Stimulated activated CD8-positive, alpha-beta memory T cell treated with anti-CD3 and anti-CD28 coated beads, Interleukin-12 subunit alpha, Interleukin-12 subunit beta, amount 100 ng/mL, for 4 hours (primary cell): ENCODE data around the gene RIMBP3B.
A peak's percentile ranks its signal among the peaks of the same experiment; 100 is the strongest.
"Not testable (repeated sequence)": the region's sequence is repeated elsewhere in the genome, so short reads cannot be mapped to it uniquely, and the experiment has no call there.

ENCODE experiments used
- DNase-seq: peaks from one replicate; pipeline ENCODE4 v3.0.0-alpha.2; 2020; ENCODE audit warnings: low read depth

RIMBP3B gene

DNA sequence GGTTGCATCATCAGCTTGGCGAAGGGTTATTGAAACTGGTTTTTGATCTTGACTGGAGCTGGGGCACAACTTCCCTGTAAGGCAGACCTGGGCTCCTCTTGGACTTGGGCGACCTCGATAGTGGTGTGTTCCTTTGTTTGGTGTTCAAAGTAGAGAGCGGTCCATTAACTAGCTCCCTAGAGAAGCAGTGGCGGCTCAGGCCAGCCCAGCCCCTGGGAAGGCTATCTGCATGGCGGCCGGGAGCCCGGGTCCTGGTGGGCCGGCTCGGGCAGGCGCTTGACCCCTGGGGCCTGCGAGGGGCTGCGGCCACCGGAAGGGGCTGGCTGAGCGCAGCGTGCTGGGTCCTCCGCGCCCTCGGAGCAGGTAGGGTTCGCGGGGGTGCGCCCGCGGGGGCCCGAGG lies 32.8 kb downstream of the RIMBP3B start:
- not testable (repeated sequence) for DNase-seq

- DNase-seq, result peak; percentile 1
Observed at GRCh38 chr22:21417227-21417746, 33.7 kb downstream of the RIMBP3B start, which contains the start of gene HIC2. TSS of gene HIC2 (plus strand) at chr22:21417371. CDS start at chr22:21442832, 25,461 bp downstream.

- not testable (repeated sequence) for DNase-seq
Observed at GRCh38 chr22:21417853-21418252, 34.3 kb downstream of the RIMBP3B start.

DNA sequence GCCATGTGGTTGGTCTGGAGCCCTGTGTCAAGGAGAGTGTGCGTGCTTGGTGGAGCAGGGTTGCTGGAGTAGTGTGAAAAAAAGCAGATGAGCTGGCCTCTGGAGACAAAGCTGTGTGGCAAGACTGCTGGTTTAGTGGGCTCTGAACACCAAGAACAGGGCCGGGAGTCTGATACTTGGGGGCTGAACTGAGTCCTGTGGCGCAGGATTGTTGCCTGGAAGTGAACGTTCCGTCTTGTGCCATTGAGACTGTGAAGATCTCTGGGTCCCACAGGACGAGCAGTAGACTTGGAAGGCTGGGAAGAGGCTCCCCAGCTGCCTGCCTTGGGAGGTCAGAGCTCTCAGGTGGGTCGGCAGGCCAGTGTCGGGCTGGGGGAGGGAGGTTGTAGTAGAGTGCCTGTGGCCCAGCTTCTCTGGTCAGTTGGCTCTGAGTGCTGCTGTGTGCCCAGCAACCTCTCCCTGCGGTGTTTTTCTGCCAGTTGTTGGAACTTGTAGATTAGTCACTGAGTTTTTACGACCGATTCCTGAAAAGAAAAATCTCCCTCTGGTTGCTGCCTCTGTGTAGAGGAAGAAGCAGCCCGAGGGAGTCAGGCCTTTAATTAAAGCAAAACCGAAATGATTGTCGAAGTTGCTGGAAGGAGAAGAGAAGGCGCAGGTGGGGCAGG lies 35.6 kb downstream of the RIMBP3B start:
- not testable (repeated sequence) for DNase-seq

DNA sequence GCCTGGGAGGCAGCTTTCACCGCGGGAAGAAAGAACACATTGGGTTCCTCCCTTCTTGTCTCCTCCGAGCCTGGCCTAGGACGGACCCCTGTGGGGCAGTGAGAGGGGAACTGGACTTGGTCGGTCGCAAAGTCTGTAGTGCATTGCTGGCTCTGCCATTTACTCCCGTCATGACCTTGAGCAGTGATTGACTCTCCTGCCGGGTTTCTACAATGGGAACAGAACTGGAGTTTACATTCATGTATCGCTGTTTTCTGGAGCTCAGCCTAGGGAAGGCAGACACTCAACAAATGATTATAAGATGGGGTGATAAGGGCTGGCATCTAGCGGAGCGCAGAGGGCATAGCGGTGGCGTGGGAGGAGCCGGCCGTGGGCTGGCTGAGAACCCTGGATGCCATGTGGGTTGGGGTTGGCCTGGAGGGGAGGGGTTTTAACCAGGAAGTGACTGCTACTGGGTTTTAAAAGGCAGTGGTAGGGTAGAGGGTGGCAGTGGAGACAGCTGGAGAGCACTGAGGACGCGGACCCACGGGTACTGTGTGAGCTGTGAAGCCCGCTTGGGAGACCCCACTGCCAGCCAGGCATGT lies 36.7 kb downstream of the RIMBP3B start:
- not testable (repeated sequence) for DNase-seq

GRCh38 chr22:21424084-21424709 lies 40.6 kb downstream of the RIMBP3B start:
- not testable (repeated sequence) for DNase-seq

DNA sequence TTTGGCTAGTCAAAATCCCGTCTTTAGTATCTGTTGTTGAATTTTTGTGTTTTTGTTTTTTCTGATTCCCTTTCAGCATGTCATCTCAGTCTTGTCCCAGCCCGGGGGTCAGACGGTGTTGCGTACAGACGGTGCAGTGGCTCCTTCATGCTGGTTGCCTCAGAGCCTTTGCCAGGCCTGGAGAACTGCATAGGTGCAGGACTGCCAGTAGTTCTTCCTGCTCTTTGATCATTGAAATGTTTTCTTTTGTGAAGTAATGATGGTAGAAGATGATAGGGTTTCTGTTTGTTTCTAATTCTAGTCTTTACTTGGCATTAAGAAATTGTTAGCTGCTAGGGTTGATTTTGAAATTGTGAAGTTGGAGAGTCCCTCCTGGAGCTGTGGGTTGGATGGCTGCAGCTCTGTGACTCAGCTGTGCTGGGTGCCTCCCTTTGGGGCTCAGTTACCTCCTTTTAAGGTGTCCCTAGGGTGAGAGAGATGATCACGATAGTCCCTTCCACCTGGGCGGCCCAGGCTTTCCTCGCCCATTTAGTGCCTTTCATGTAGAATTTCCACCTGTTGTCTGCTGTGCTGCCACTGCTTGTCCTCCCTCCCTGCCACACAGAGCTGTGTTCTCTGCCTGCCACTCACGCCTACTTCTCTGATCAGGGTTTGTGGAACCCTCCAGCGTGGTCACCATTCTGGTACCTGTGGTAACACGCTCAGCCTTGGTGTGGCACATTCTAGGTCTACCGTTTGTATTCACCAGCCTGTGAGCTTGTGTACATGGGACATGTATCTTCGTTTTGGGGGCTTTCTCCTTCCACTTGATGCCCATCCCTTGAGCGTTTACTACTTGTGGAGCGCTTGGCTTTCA lies 51.1 kb downstream of the RIMBP3B start:
- DNase-seq, result not testable (repeated sequence)

DNA sequence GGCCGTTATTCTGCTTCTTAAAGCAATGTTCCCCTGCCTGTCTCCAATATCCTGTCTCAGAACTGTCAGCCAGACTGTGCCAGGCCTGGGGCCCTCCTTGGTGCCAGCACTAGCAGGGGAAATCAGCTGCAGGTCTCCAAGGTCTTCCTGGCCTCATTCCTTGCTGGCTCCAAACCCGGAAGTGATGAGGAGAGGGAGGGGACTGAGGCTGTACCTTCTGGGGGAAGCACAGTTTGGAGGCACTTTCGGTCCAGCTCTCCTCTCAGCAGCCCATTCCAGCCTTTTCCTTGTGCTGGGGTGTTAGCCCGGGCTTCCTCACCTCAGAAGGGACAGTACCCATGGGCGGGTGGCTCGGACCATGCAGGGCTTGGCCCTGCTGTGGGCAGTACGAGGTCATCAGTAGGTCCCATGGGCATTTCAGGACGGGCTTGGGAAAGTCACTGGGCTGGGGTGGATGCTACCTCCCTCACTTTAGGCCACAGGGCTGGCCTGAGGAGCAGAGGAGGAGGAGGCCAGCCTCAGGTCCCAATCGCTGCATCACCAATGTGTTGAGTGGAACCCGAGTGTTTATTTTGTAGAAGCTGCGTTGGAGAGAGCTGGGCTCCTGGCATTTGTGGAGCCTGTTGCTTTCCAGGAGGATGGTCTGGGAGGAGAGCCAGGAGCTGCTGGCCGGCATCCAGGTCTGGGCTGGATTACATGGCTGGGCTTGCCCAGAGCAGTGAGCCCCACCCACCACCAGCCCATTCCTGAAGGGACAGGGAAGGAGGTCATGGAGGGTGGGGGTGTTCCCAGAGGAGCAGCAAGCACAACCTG lies 52.7 kb downstream of the RIMBP3B start:
- not testable (repeated sequence) for DNase-seq

DNA sequence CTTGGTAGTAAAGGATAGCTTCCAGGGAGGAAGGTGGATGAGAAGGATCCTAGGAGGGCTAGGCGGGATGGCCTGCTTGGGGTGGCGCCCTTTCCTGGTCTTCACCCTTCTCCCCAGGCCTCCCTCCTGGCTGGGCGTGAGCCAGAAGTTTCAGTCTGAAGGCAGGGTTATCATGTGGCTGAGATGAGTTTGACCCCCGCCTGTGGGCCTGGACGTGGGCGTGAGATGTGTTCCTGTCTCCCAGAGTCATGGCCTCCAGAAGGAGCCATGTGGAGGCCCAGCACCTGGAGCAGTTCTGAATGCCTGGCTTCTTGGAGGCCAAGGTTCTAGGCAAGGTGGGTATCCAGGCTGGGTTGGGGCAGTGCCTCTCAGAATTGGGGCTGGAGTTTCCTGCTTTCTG lies 54.5 kb downstream of the RIMBP3B start:
- DNase-seq, result not testable (repeated sequence)
